Panc1 (cell line): ENCODE data around the gene DPP4. TPM values are rescaled to one million over a fixed set of nuclear protein-coding genes. Genes with fewer than 3 reads are reported as not detected.

Source experiments
- ATAC-seq: fragments of 200-7000 bp; cut with Tn5 transposase; 2 replicates; pipeline ENCODE4 v1.9.1; 2020; ENCODE audit warnings: mild to moderate bottlenecking, moderate library complexity
- BruUV-seq: library from RNA; stranded (reverse); fragments of 400-500 nt; replicated peaks from 2 replicates; lab custom pipeline; 2021; lab: Mats Ljungman, UMichigan
- CTCF ChIA-PET: fragments of 300-600 bp; sonication (Branson Sonifier 250); formaldehyde crosslinking; loops from one replicate; lab custom pipeline; 2022; ENCODE audit warnings: antibody characterized with exemption; lab: Charles Lee
- POLR2A ChIA-PET: fragments of 300-600 bp; sonication (Branson Sonifier 250); formaldehyde crosslinking; loops from one replicate; lab custom pipeline; 2022; ENCODE audit warnings: antibody characterized with exemption; lab: Charles Lee
- DNase-seq: peaks from one replicate; pipeline ENCODE4 v3.0.0-alpha.2; 2010; ENCODE audit warnings: low read depth, low spot score
- H3K27ac ChIP-seq: 2 replicates; pipeline ENCODE4 v1.5.1; 2011; ENCODE audit warnings: mild to moderate bottlenecking, low read length, inconsistent platforms
- H3K27me3 ChIP-seq: fragments of 200-500 bp; sonication (Bioruptor generic); 2 replicates; pipeline ENCODE4 v1.6.0; 2014; ENCODE audit warnings: low read length, inconsistent platforms; ENCODE audit not compliant: control insufficient read depth, insufficient read depth
- H3K36me3 ChIP-seq: fragments of 200-500 bp; sonication (Bioruptor generic); 2 replicates; pipeline ENCODE4 v1.5.1; 2014; ENCODE audit warnings: inconsistent platforms, mild to moderate bottlenecking, low read length, moderate library complexity; ENCODE audit not compliant: control insufficient read depth, insufficient read depth
- H3K4me1 ChIP-seq: 2 replicates; pipeline ENCODE4 v1.5.1; 2011; ENCODE audit warnings: inconsistent platforms, mild to moderate bottlenecking, low read length, moderate library complexity; ENCODE audit not compliant: control insufficient read depth, insufficient read depth
- H3K4me3 ChIP-seq, 2 experiments: 2 replicates each; pipeline ENCODE4 v1.5.1; 2011 to 2012; ENCODE audit warnings: low read depth in 2 of 2, low read length in 2 of 2, mild to moderate bottlenecking in 2 of 2, inconsistent platforms in 1 of 2, moderate library complexity in 1 of 2
- H3K9me3 ChIP-seq: fragments of 200-500 bp; sonication (Bioruptor generic); 2 replicates; pipeline ENCODE4 v1.5.1; 2014; ENCODE audit warnings: low read depth, mild to moderate bottlenecking, inconsistent platforms, low read length, moderate library complexity; ENCODE audit not compliant: control insufficient read depth, insufficient read depth
- CTCF ChIP-seq: fragments of 450-650 bp; IDR thresholded peaks from 2 replicates; pipeline ENCODE4 v1.5.1; 2017; ENCODE audit warnings: mild to moderate bottlenecking
- POLR2AphosphoS5 ChIP-seq: IDR thresholded peaks from 2 replicates; pipeline ENCODE4 v1.6.1; 2012; ENCODE audit warnings: mild to moderate bottlenecking, low read depth, low read length, moderate library complexity
- REST ChIP-seq, 2 experiments: IDR thresholded peaks; 2 replicates each; pipeline ENCODE4 v1.6.1; 2011 to 2012; ENCODE audit warnings: low read depth in 2 of 2, control low read depth in 1 of 2, low read length in 1 of 2, mild to moderate bottlenecking in 1 of 2, moderate library complexity in 1 of 2; ENCODE audit not compliant: insufficient read depth in 1 of 2
- SIN3A ChIP-seq: IDR thresholded peaks from 2 replicates; pipeline ENCODE4 v1.6.1; 2012; ENCODE audit warnings: low read depth, mild to moderate bottlenecking, low read length, moderate library complexity, borderline replicate concordance; ENCODE audit not compliant: insufficient read depth
- TCF7L2 ChIP-seq: IDR thresholded peaks from 2 replicates; pipeline ENCODE4 v1.6.1; 2011; ENCODE audit warnings: mild to moderate bottlenecking, low read depth, low read length, inconsistent platforms
- in situ Hi-C: cut with HindIII; loops from 2 replicates; pipeline ENCODE4 v1.10.0; 2016; ENCODE audit warnings: low sequenced_read_pairs, low pct_unique_long_range_greater_than_20kb
- intact Hi-C: fragments of 100-400 bp; cut with micrococcal nuclease; formaldehyde crosslinking; loops from one replicate; pipeline ENCODE4 v1.10.0; 2022; ENCODE audit not compliant: unreplicated experiment
- total RNA-seq: library from RNA; stranded (reverse); gene quantifications from one replicate; pipeline ENCODE4 v1.2.1, GENCODE V29; 2021; ENCODE audit not compliant: unreplicated experiment

The DPP4 gene
- total RNA-seq, 1 experiment from 2014 or later = 0.23 TPM

GRCh38 chr2:162106146-162106551, 32.1 kb upstream of the DPP4 start:
- ChIA-PET CTCF (no interaction called here), POLR2A (no interaction called here)
- H3K4me1 ChIP-seq = no peaks in the 10 kb centered on the region
- no TSS peak for BruUV-seq
- intact Hi-C loops = no loop called here
- H3K27ac ChIP-seq = no peak overlapping the region
- no peaks in the 10 kb centered on the region for H3K36me3 ChIP-seq
- H3K4me3 ChIP-seq = no peak overlapping the region
- no peak for ATAC-seq
- DNase-seq = no peak
- TF ChIP-seq REST (IDR thresholded peaks at IDR 0.05; ENCODE audit: insufficient read depth in 1 of 2, low read depth in 2 of 2, low read length in 1 of 2) (no peak), TCF7L2 (no peak), POLR2AphosphoS5 (no peak), SIN3A (no peak), CTCF (no peak)
- in situ Hi-C loops = no loop called here
- H3K9me3 ChIP-seq = no peaks in the 10 kb centered on the region
- no peaks in the 10 kb centered on the region for H3K27me3 ChIP-seq

- no peak overlapping the region for H3K27ac ChIP-seq
- ATAC-seq = no peak
- ChIA-PET POLR2A (no interaction called here), CTCF (no interaction called here)
- no peaks in the 10 kb centered on the region; the same call in 1 of the 2 replicates for H3K27me3 ChIP-seq
- no TSS peak for BruUV-seq
- no peaks in the 10 kb centered on the region for H3K9me3 ChIP-seq
- H3K4me1 ChIP-seq = no peaks in the 10 kb centered on the region
- no peaks in the 10 kb centered on the region for H3K36me3 ChIP-seq
- no peak overlapping the region for H3K4me3 ChIP-seq
- no peak for DNase-seq
- intact Hi-C loops (no loop called here), in situ Hi-C loops (no loop called here)
- TF ChIP-seq TCF7L2 = no peak
- no peak for TF ChIP-seq POLR2AphosphoS5
- TF ChIP-seq CTCF = no peak
- TF ChIP-seq SIN3A = no peak
- TF ChIP-seq REST (IDR thresholded peaks at IDR 0.05; ENCODE audit: insufficient read depth in 1 of 2, low read depth in 2 of 2, low read length in 1 of 2) = no peak
Measured at GRCh38 chr2:162103443-162104009, 29.5 kb upstream of the DPP4 start.
